ENCODE measurements around the gene OTOA.

OTOA gene

GRCh38 chr16:21717608-21718007, 53.8 kb downstream of the OTOA start:
- no peak for TF ChIP-seq CTCF (IDR thresholded peaks at IDR 0.05; ENCODE audit: low read length)
- no peak for TF ChIP-seq EZH2 (IDR thresholded peaks at IDR 0.05; ENCODE audit: borderline replicate concordance, low read length)
- no peaks in the 10 kb centered on the region for H3K79me2 ChIP-seq (ENCODE audit: insufficient read depth, low read length)
- H2AFZ ChIP-seq (ENCODE audit: low read length) = no peak overlapping the region
- H3F3A ChIP-seq (ENCODE audit: insufficient read depth, low read length) = no peaks in the 10 kb centered on the region
- H3K27me3 ChIP-seq (ENCODE audit: insufficient read depth, low read length) = no peaks in the 10 kb centered on the region
- no peak overlapping the region for H3K9ac ChIP-seq (ENCODE audit: low read length)
- no peak overlapping the region for H3K27ac ChIP-seq (ENCODE audit: low read depth, low read length, poor library complexity, severe bottlenecking)
- no peaks in the 10 kb centered on the region for H3K4me1 ChIP-seq (ENCODE audit: insufficient read depth, low read length, severe bottlenecking)
- H3K9me2 ChIP-seq (ENCODE audit: low read depth, low read length) = no peaks in the 10 kb centered on the region
- H4K20me1 ChIP-seq (ENCODE audit: insufficient read depth, low read length) = no peaks in the 10 kb centered on the region
- no peak overlapping the region for H3K4me2 ChIP-seq (ENCODE audit: low read length)
- no peaks in the 10 kb centered on the region for H3K9me3 ChIP-seq (ENCODE audit: low read length)
- H3K36me3 ChIP-seq (ENCODE audit: insufficient read depth, low read length) = no peaks in the 10 kb centered on the region
- H3K4me3 ChIP-seq (ENCODE audit: low read depth, low read length, poor library complexity, severe bottlenecking) = no peak overlapping the region

- Histone ChIP-seq H2AFZ (ENCODE audit: low read length) (no peak overlapping the region), H3K9me2 (ENCODE audit: low read depth, low read length) (no peaks in the 10 kb centered on the region), H3K9ac (ENCODE audit: low read length) (no peak overlapping the region), H3K79me2 (ENCODE audit: insufficient read depth, low read length) (no peaks in the 10 kb centered on the region), H3K36me3 (ENCODE audit: insufficient read depth, low read length) (no peaks in the 10 kb centered on the region), H3K9me3 (ENCODE audit: low read length) (no peaks in the 10 kb centered on the region), H3K4me2 (ENCODE audit: low read length) (no peak overlapping the region), H3K27me3 (ENCODE audit: insufficient read depth, low read length) (0 out of 2 replicates have a peak, but pooled peaks cover 4% of the 10 kb centered on the region), H3K27ac (ENCODE audit: low read depth, low read length, poor library complexity, severe bottlenecking) (no peak overlapping the region), H3K4me1 (ENCODE audit: insufficient read depth, low read length, severe bottlenecking) (no peaks in the 10 kb centered on the region), H3K4me3 (ENCODE audit: low read depth, low read length, poor library complexity, severe bottlenecking) (no peak overlapping the region), H3F3A (ENCODE audit: insufficient read depth, low read length) (no peaks in the 10 kb centered on the region), H4K20me1 (ENCODE audit: insufficient read depth, low read length) (no peaks in the 10 kb centered on the region)
- TF ChIP-seq EZH2 (IDR thresholded peaks at IDR 0.05; ENCODE audit: borderline replicate concordance, low read length) = no peak
- TF ChIP-seq CTCF (IDR thresholded peaks at IDR 0.05; ENCODE audit: low read length) = no peak
These were observed 55.5 kb downstream of the OTOA start for GRCh38 chr16:21719283-21719682.

- H3K4me2 ChIP-seq (ENCODE audit: low read length) = no peak overlapping the region
- H3K4me1 ChIP-seq (ENCODE audit: insufficient read depth, low read length, severe bottlenecking) = no peaks in the 10 kb centered on the region
- H3K9me2 ChIP-seq (ENCODE audit: low read depth, low read length) = no peaks in the 10 kb centered on the region
- 0 out of 2 replicates have a peak, but pooled peaks cover 4% of the 10 kb centered on the region for H3K27me3 ChIP-seq (ENCODE audit: insufficient read depth, low read length)
- no peak overlapping the region for H3K4me3 ChIP-seq (ENCODE audit: low read depth, low read length, poor library complexity, severe bottlenecking)
- H3K9me3 ChIP-seq (ENCODE audit: low read length) = no peaks in the 10 kb centered on the region
- no peaks in the 10 kb centered on the region for H3K79me2 ChIP-seq (ENCODE audit: insufficient read depth, low read length)
- H3K27ac ChIP-seq (ENCODE audit: low read depth, low read length, poor library complexity, severe bottlenecking) = no peak overlapping the region
- TF ChIP-seq CTCF (IDR thresholded peaks at IDR 0.05; ENCODE audit: low read length) = no peak
- TF ChIP-seq EZH2 (IDR thresholded peaks at IDR 0.05; ENCODE audit: borderline replicate concordance, low read length) = no peak
- no peak overlapping the region for H3K9ac ChIP-seq (ENCODE audit: low read length)
- H3K36me3 ChIP-seq (ENCODE audit: insufficient read depth, low read length) = no peaks in the 10 kb centered on the region
- H4K20me1 ChIP-seq (ENCODE audit: insufficient read depth, low read length) = no peaks in the 10 kb centered on the region
- no peaks in the 10 kb centered on the region for H3F3A ChIP-seq (ENCODE audit: insufficient read depth, low read length)
- H2AFZ ChIP-seq (ENCODE audit: low read length) = no peak overlapping the region
These were observed 56.8 kb downstream of the OTOA start for GRCh38 chr16:21720533-21720932.

Data from OCI-LY1 (cell line).